PC-9 (cell line): Measurements from ENCODE around the gene PTGES2. TPM values are rescaled to one million over a fixed set of nuclear protein-coding genes. Genes with fewer than 3 reads are reported as not detected.

ENCODE experiments used
- BruUV-seq: library from RNA; stranded (reverse); fragments of 400-500 nt; replicated peaks from 2 replicates; lab custom pipeline; 2021; lab: Mats Ljungman, UMichigan
- CTCF ChIA-PET: fragments of 300-600 bp; sonication (Branson Sonifier 250); formaldehyde crosslinking; loops from one replicate; lab custom pipeline; 2022; ENCODE audit warnings: antibody characterized with exemption; lab: Charles Lee
- POLR2A ChIA-PET: fragments of 300-600 bp; sonication (Branson Sonifier 250); formaldehyde crosslinking; loops from one replicate; lab custom pipeline; 2022; ENCODE audit warnings: antibody characterized with exemption; ENCODE audit not compliant: unreplicated experiment; lab: Charles Lee
- DNase-seq, 2 experiments: peaks; one replicate each; pipeline versions ENCODE4 v3.0.0 to v3.0.0-alpha.2; 2015 to 2022; ENCODE audit warnings: mixed read lengths in 1 of 2
- H2AFZ ChIP-seq: fragments of 200-600 bp; sonication (generic); 2 replicates; pipeline ENCODE4 v1.8.1; 2017; ENCODE audit warnings: antibody characterized with exemption
- H3F3A ChIP-seq: fragments of 200-600 bp; sonication (generic); 2 replicates; pipeline ENCODE4 v1.8.1; 2017; ENCODE audit warnings: antibody characterized with exemption, mild to moderate bottlenecking, low read depth; ENCODE audit not compliant: insufficient read depth
- H3K27ac ChIP-seq: fragments of 200-600 bp; sonication (generic); 2 replicates; pipeline ENCODE4 v1.6.1; 2016; ENCODE audit warnings: mixed run types
- H3K27me3 ChIP-seq: fragments of 200-600 bp; sonication (generic); 2 replicates; pipeline ENCODE4 v1.6.1; 2016; ENCODE audit warnings: low read depth, mixed run types; ENCODE audit not compliant: insufficient read depth
- H3K36me3 ChIP-seq: fragments of 200-600 bp; sonication (generic); 2 replicates; pipeline ENCODE4 v1.6.1; 2016; ENCODE audit warnings: low read depth, mixed run types
- H3K4me1 ChIP-seq: fragments of 200-600 bp; sonication (generic); replicated peaks from 2 replicates; pipeline ENCODE4 v1.6.1; 2016; ENCODE audit warnings: mixed run types; ENCODE audit not compliant: insufficient read depth
- H3K4me2 ChIP-seq: fragments of 200-600 bp; sonication (generic); 2 replicates; pipeline ENCODE4 v1.6.1; 2017; ENCODE audit warnings: mixed run types
- H3K4me3 ChIP-seq: fragments of 200-600 bp; sonication (generic); 2 replicates; pipeline ENCODE4 v1.6.1; 2016; ENCODE audit warnings: mixed run types
- H3K79me2 ChIP-seq: fragments of 200-600 bp; sonication (generic); 2 replicates; pipeline ENCODE4 v1.6.1; 2017; ENCODE audit warnings: low read depth, mixed run types
- H3K9me2 ChIP-seq: fragments of 200-600 bp; sonication (generic); 2 replicates; pipeline ENCODE4 v1.8.1; 2017; ENCODE audit warnings: mild to moderate bottlenecking; ENCODE audit not compliant: insufficient read depth
- H3K9me3 ChIP-seq: fragments of 200-600 bp; sonication (generic); 2 replicates; pipeline ENCODE4 v1.8.1; 2016; ENCODE audit warnings: low read depth; ENCODE audit not compliant: insufficient read depth
- H4K20me1 ChIP-seq: fragments of 200-600 bp; sonication (generic); 2 replicates; pipeline ENCODE4 v1.8.1; 2017; ENCODE audit not compliant: insufficient read depth
- CTCF ChIP-seq: fragments of 200-600 bp; sonication (generic); conservative IDR thresholded peaks from 2 replicates; pipeline ENCODE4 v1.6.1; 2017; ENCODE audit warnings: mixed run types, antibody characterized with exemption, mild to moderate bottlenecking, moderate library complexity
- EZH2 ChIP-seq: fragments of 200-600 bp; sonication (generic); IDR thresholded peaks from 2 replicates; pipeline ENCODE4 v1.8.0; 2017; ENCODE audit warnings: antibody characterized with exemption, low read depth
- intact Hi-C: fragments of 100-400 bp; cut with micrococcal nuclease; formaldehyde crosslinking; loops from one replicate; pipeline ENCODE4 v1.10.0; 2022; ENCODE audit not compliant: unreplicated experiment
- total RNA-seq: library from RNA; stranded (reverse); gene quantifications from 2 replicates; pipeline ENCODE4 v1.2.3, GENCODE V29; 2021

PTGES2 gene
- total RNA-seq, 1 experiment from 2014 or later, result 95.2 TPM

- Histone ChIP-seq H2AFZ (no peak overlapping the region), H3K36me3 (no peaks in the 10 kb centered on the region; the same call in 1 of the 2 replicates), H4K20me1 (no peaks in the 10 kb centered on the region), H3K4me1 (no peaks in the 10 kb centered on the region), H3K9me3 (no peaks in the 10 kb centered on the region), H3K27me3 (no peaks in the 10 kb centered on the region), H3F3A (peaks cover 4% of the 10 kb centered on the region; the same call in 1 of the 2 replicates), H3K79me2 (no peaks in the 10 kb centered on the region), H3K27ac (no peak overlapping the region), H3K4me2 (no peak overlapping the region), H3K4me3 (no peak overlapping the region), H3K9me2 (no peaks in the 10 kb centered on the region)
- POLR2A ChIA-PET, result interaction anchor here (0.6 kb wide), 1 partner anchor 256 kb away, joined by 5 read pairs; no protein-coding TSS in a partner anchor
- BruUV-seq, result no TSS peak
- DNase-seq, result no peak
- CTCF ChIA-PET, result interaction anchor here (0.7 kb wide), 1 partner anchor 52 kb away, joined by 10 read pairs; no protein-coding TSS in a partner anchor
- intact Hi-C loops, result no loop called here
- TF ChIP-seq CTCF (no peak), EZH2 (no peak)
Measured at GRCh38 chr9:128168731-128169308, 41.3 kb upstream of the PTGES2 start.

GRCh38 chr9:128167209-128167608 is 39.7 kb upstream of the PTGES2 start:
- ChIA-PET POLR2A (no interaction called here), CTCF (no interaction called here)

GRCh38 chr9:128166169-128166568 is 38.6 kb upstream of the PTGES2 start:
- H4K20me1 ChIP-seq, result no peaks in the 10 kb centered on the region; the same call in 1 of the 2 replicates
- H3K27me3 ChIP-seq, result no peaks in the 10 kb centered on the region
- no TSS peak for BruUV-seq
- no peaks in the 10 kb centered on the region for H3K9me2 ChIP-seq
- no peaks in the 10 kb centered on the region for H3K79me2 ChIP-seq
- ChIA-PET CTCF (no interaction called here), POLR2A (interaction anchor here (0.5 kb wide), 1 partner anchor 110 kb away, joined by 3 read pairs; the partner anchor contains the start of genes GOLGA2 and SWI5)
- DNase-seq, result no peak
- H3K9me3 ChIP-seq, result no peaks in the 10 kb centered on the region
- 0 out of 2 replicates have a peak, but pooled peaks cover 3% of the 10 kb centered on the region for H3K4me1 ChIP-seq
- H2AFZ ChIP-seq, result no peak overlapping the region
- H3K4me2 ChIP-seq, result no peak overlapping the region
- intact Hi-C loops, result no loop called here
- peaks cover 5% of the 10 kb centered on the region; the same call in 1 of the 2 replicates for H3F3A ChIP-seq
- H3K27ac ChIP-seq, result no peak overlapping the region
- no peak overlapping the region for H3K4me3 ChIP-seq
- TF ChIP-seq EZH2 (no peak), CTCF (no peak)
- H3K36me3 ChIP-seq, result no peaks in the 10 kb centered on the region; the same call in 1 of the 2 replicates

More at GRCh38 chr9:128167209-128167608, 39.7 kb upstream of the PTGES2 start:
- Histone ChIP-seq H3K9me2 (no peaks in the 10 kb centered on the region), H4K20me1 (no peaks in the 10 kb centered on the region; the same call in 1 of the 2 replicates), H3K79me2 (no peaks in the 10 kb centered on the region), H3K27me3 (no peaks in the 10 kb centered on the region), H3K4me1 (no peaks in the 10 kb centered on the region), H2AFZ (no peak overlapping the region), H3K27ac (no peak overlapping the region), H3K4me3 (no peak overlapping the region), H3F3A (peaks cover 4% of the 10 kb centered on the region; the same call in 1 of the 2 replicates), H3K9me3 (no peaks in the 10 kb centered on the region), H3K4me2 (no peak overlapping the region), H3K36me3 (no peaks in the 10 kb centered on the region; the same call in 1 of the 2 replicates)
- no peak for DNase-seq
- BruUV-seq, result no TSS peak
- intact Hi-C loops, result no loop called here
- TF ChIP-seq EZH2 (no peak), CTCF (no peak)
